ENCODE data around the gene SEMA4F.

- TF ChIP-seq POLR2A (IDR thresholded peaks at IDR 0.05) (no peak), CTCF (IDR thresholded peaks at IDR 0.05) (no peak), POLR2AphosphoS5 (IDR thresholded peaks at IDR 0.05) (no peak)
Observed at GRCh38 chr2:74655579-74655978, 1.5 kb downstream of the SEMA4F start.
